GM18508 (cell line): ENCODE results near the gene SPDL1.
"Not testable (repeated sequence)": the region's sequence is repeated elsewhere in the genome, so short reads cannot be mapped to it uniquely, and the experiment has no call there.

Experiments
- ATAC-seq: cut with Tn5 transposase; IDR thresholded peaks from one replicate; pipeline ENCODE4 v1.9.1; 2021; ENCODE audit warnings: moderate number of reproducible peaks; ENCODE audit not compliant: insufficient read depth, unreplicated experiment

Gene SPDL1

GRCh38 chr5:169569513-169569912 lies 14.1 kb upstream of the SPDL1 start:
- no peak for ATAC-seq

GRCh38 chr5:169571355-169571754 lies 12.2 kb upstream of the SPDL1 start:
- ATAC-seq: no peak

- ATAC-seq: no peak
These were observed 9.4 kb upstream of the SPDL1 start for GRCh38 chr5:169574134-169574646.

GRCh38 chr5:169576181-169576598 lies 7.4 kb upstream of the SPDL1 start:
- no peak for ATAC-seq

- no peak for ATAC-seq
These were observed 5.6 kb upstream of the SPDL1 start for GRCh38 chr5:169577951-169578350.

DNA sequence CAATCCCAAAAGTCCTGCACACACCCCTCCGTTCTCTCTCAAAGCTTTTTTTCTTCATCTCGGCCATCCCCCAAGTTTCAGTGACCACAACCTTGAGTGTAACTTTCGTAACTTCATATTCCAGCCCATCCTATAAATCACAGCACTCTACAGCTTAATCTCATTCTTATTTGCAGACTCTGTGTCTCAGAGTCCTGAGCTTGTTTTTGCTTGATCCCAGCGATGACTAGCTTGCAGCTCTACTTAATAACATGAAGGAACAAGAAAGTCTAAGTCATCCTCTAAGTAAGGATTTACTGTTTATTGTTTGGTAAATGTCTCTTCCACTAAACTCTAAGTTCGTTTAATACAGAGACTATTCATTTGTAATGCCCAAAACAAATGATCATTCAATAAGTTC lies 2.6 kb upstream of the SPDL1 start:
- no peak for ATAC-seq

DNA sequence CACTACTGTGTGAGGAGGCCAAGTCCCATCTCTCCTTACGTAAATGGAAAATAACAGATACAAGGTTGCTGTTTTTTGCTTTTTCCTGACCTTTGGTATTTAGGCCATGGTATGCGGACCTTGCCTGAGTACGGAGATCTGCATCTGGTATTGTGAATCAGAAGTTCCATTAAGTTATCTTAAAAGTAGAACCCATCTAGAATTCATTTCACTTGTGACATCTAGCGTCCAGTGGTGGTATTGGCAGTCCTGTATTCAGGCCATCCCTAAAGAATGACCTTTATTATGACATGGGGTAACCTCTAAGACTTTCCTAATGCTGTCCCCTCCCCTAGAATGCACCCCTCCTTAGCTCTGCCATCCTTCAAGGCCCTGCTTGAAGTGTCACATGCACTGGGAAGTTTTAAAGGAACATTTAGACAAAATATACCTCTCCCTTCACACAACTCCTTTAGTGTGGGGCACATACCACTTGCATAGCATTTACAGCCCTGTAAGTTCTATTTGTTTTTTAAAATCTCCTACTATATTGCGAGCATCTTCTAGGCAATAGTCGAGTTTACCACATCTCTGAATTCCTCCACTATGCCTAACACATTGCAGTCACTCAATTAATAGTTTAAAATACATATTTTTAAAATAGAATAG lies 1.9 kb upstream of the SPDL1 start:
- peak; percentile 37 for ATAC-seq

- ATAC-seq: no peak
These were observed 511 bp upstream of the SPDL1 start for GRCh38 chr5:169583101-169583423.

- no peak for ATAC-seq
These were observed 1.5 kb downstream of the SPDL1 start for GRCh38 chr5:169584998-169585451.

- ATAC-seq: no peak
These were observed 7.0 kb downstream of the SPDL1 start for GRCh38 chr5:169590602-169591001.

DNA sequence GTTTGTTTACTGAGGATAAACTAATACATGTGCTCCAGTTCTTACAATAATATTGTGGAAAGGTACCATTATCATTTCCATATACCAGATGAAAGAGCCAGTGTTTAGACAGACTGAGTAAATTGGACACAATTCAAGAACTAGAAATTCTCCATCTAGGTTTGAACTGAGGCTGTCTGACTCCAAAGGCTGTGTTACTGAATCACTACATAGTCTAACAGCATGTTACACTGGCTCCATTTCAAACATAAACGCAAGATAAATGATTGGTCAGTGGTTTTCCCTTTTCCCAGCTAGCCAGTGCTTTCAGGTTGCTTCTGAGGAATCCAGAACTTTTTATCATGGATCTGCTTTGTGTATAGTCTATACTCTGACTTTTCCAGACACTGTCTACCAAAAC lies 8.1 kb downstream of the SPDL1 start:
- ATAC-seq: no peak

DNA sequence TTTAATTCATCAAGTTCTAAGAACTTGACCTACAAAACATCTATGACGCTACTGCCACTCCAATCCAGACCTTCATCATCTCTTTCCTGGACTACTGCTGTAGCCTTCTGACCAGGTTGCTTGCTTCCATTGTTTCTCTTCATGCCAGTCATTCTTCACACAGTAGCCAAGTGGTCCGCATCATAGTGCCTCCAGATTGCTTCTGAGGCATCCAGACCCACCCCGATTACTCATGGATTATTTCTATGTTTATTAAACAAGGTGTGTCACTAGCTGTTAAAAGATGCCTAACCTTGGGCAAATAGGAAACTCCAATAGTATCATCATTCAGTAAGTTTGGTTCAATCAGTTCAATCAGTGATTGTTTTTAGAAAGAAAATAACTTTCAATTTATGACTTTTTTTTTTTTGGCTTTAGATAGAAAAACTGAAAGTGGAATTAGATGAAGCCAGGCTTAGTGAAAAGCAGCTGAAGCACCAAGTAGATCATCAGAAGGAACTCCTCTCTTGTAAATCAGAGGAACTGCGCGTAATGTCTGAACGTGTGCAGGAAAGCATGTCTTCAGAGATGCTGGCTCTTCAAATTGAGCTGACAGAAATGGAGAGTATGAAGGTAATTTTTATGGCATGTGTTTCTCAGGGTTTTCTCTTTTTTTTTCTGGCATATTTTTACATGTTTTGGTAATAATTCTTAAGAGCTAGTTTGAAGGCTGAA lies 9.5 kb downstream of the SPDL1 start:
- ATAC-seq: no peak

DNA sequence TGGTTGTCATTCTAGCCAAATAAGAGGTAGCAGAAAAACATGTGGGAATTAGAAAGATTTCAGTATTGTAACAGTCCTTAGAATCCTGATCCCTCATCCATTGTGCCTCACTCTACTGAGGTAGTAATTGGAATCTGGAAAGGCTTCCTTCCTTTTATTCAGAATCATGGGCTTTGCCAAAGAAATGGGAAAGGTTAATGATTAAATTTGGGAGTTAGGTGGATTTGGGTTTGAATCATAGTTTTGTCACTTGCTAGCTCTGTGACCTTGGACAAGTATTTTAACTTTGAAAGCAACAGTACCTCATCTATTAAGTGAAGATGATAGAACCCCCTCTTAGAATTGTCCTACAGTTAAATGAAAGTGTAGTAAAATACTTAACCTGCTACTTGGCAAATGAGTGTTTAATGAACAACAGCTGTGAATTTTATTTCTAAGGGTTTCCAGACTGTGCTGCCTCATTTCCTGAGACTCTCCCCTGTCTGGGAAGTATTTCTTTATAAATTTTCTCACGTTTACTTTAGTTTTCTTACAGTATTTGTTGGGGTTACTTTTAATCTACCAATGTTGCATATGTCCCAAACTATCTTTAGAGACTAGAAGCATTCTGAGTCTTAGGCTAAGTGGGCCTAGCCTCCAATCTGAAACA lies 11.7 kb downstream of the SPDL1 start:
- no peak for ATAC-seq

DNA sequence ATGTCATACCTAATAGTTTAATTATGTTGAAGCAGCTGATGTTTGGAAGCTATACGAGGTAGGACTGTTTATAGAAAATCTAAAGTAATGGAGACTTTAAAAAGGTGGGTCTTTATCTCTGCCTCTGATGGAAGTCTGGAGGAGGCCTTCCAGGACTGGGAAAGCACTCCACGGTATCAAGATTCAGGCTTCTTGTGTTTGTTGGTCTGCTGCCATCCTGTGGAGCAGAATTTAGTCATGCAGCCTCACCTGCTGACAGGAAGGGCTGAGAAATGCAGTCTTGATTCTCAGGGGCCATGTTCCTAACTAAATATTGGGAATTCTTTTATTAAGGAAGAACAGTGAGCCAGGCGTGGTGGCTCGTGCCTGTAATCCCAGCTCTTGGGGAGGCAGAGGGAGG lies 15.9 kb downstream of the SPDL1 start:
- ATAC-seq: no peak

DNA sequence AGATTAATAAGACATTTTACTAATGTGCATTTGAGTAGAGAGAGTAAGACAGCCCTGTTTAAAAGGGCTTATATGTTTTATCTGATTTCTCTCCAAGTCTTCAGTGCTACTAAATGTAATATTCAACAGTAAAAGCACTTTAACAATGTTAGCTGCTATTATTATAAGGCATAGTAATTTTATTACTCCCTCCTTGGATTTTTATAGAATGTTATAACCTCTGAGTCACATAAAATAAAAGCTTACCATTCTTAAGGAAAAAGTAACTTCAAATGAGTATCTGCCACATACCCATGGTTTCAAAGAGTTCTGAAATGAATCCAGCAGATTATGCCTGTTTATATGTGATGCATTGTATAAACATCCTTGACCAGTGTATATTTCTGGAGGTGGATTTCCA lies 19.0 kb downstream of the SPDL1 start:
- ATAC-seq: no peak

- ATAC-seq: no peak
These were observed 22.7 kb downstream of the SPDL1 start for GRCh38 chr5:169606279-169606678.

DNA sequence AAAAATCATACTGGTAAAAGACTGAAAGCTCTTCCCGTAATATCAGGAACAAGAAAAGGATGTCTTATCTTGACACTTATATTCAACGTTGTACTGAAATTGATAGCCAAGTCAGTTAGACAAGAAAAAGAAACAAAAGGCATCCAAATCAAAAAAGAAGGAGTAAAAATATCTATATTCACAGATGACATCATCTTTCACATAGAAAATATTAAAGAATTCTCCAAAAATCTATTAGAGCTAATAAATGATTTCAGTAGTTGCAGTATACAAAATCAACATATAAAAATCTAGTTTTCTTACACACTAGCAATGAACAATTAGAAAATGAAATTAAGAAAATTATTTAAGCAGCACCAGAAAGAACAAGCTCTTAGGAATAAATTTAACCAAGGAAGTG lies 24.3 kb downstream of the SPDL1 start:
- ATAC-seq: no peak

DNA sequence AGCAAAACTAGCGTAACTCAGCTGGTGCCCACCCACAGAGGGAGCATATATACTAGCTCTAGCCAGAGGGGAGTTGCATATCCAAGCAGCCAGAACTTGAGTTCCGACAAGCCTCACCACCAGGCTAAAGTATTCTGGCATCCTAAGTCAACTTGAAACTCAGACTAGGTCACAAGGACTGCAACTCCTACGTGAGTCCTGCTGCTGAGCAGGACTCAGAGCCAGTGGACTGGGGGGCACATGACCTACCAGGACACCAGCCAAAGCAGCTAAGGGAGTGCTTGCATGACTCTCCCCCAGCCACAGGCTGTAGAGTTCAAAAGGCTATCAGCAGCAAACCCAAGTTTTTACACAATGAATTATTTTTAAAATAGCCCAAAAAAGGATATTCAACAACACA lies 26.1 kb downstream of the SPDL1 start:
- no peak for ATAC-seq

- ATAC-seq: no peak
These were observed 27.0 kb downstream of the SPDL1 start for GRCh38 chr5:169610606-169611005.

GRCh38 chr5:169615561-169615960 lies 32.0 kb downstream of the SPDL1 start:
- no peak for ATAC-seq

DNA sequence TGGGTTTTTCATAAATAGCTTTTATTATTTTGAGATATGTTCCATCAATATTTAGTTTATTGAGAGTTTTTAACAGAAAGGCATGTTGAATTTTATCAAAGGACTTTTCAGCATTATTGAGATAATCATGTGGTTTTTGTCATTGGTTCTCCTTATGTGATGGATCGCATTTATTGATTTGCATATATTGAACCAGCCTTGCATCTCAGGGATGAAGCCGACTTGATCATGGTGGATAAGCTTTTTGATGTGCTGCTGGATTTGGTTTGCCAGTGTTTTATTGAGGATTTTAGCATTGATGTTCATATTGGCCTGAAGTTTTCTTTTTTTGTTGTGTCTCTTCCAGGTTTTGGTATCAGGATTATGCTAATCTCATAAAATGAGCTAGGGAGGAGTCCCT lies 40.7 kb downstream of the SPDL1 start:
- not testable (repeated sequence) for ATAC-seq
